ENCODE data around the gene BRF1.
A peak's percentile ranks its signal among the peaks of the same experiment; 100 is the strongest.

BRF1 gene

GRCh38 chr14:105300542-105301102 is at the start of gene BRF1:
Gene BRF1, minus strand, starts transcription at chr14:105301001. Its CDS starts 372 bp downstream, at chr14:105300629.
- H3K4me3 ChIP-seq (replicated peaks in 1 of 2; ENCODE audit: low read depth in 2 of 2, low read length in 2 of 2), result peak within 1 kb of the TSS; percentile 78 to 84
- TF ChIP-seq CTCF (IDR thresholded peaks at IDR 0.05; ENCODE audit: low read depth, low read length), result no peak
- peak; percentile 94 to 95 for DNase-seq (ENCODE audit: low read depth in 2 of 2)

- DNase-seq (ENCODE audit: low read depth in 2 of 2), result no peak
Observed at GRCh38 chr14:105349992-105350391, 49.2 kb upstream of the BRF1 start.

GRCh38 chr14:105348945-105349699 is 48.3 kb upstream of the BRF1 start:
- no peak for TF ChIP-seq CTCF (IDR thresholded peaks at IDR 0.05; ENCODE audit: low read depth, low read length)
- no peak overlapping the region for H3K4me3 ChIP-seq (replicated peaks in 1 of 2; ENCODE audit: low read depth in 2 of 2, low read length in 2 of 2)

More at GRCh38 chr14:105349992-105350391, 49.2 kb upstream of the BRF1 start:
- TF ChIP-seq CTCF (IDR thresholded peaks at IDR 0.05; ENCODE audit: low read depth, low read length), result no peak
- H3K4me3 ChIP-seq (replicated peaks in 1 of 2; ENCODE audit: low read depth in 2 of 2, low read length in 2 of 2), result no peak overlapping the region

GRCh38 chr14:105348169-105348944 is 47.6 kb upstream of the BRF1 start:
- no peak for TF ChIP-seq CTCF (IDR thresholded peaks at IDR 0.05; ENCODE audit: low read depth, low read length)
- no peak overlapping the region for H3K4me3 ChIP-seq (replicated peaks in 1 of 2; ENCODE audit: low read depth in 2 of 2, low read length in 2 of 2)
- DNase-seq (ENCODE audit: low read depth in 2 of 2), result no peak

More at GRCh38 chr14:105348945-105349699, 48.3 kb upstream of the BRF1 start:
- DNase-seq (ENCODE audit: low read depth in 2 of 2), result no peak

GRCh38 chr14:105347587-105347968 is 46.8 kb upstream of the BRF1 start:
- H3K4me3 ChIP-seq (replicated peaks in 1 of 2; ENCODE audit: low read depth in 2 of 2, low read length in 2 of 2), result no peak overlapping the region
- DNase-seq (ENCODE audit: low read depth in 2 of 2), result no peak
- TF ChIP-seq CTCF (IDR thresholded peaks at IDR 0.05; ENCODE audit: low read depth, low read length), result no peak

- no peak for DNase-seq (ENCODE audit: low read depth in 2 of 2)
- no peak for TF ChIP-seq CTCF (IDR thresholded peaks at IDR 0.05; ENCODE audit: low read depth, low read length)
- no peak overlapping the region for H3K4me3 ChIP-seq (replicated peaks in 1 of 2; ENCODE audit: low read depth in 2 of 2, low read length in 2 of 2)
Observed at GRCh38 chr14:105346876-105347586, 46.2 kb upstream of the BRF1 start.
